ENCODE measurements around the gene NR3C1. TPM values are rescaled to one million over a fixed set of nuclear protein-coding genes. Genes with fewer than 3 reads are reported as not detected.

NR3C1 gene
- total RNA-seq, 1 donor from 2014 or later = 0.17 TPM

- Histone ChIP-seq H3K4me1 (peaks cover 33% of the 10 kb centered on the region), H3F3A (ENCODE audit: low read depth) (peaks cover 31% of the 10 kb centered on the region), H3K27ac (no peak overlapping the region), H4K20me1 (ENCODE audit: low read depth) (peaks cover 8% of the 10 kb centered on the region), H3K9ac (no peak overlapping the region), H2AFZ (replicated peaks) (peak overlapping the region; percentile 92), H3K79me2 (ENCODE audit: low read depth) (no peaks in the 10 kb centered on the region), H3K9me3 (ENCODE audit: low read depth) (no peaks in the 10 kb centered on the region), H3K4me3 (peak overlapping the region; percentile 65), H3K36me3 (no peaks in the 10 kb centered on the region), H3K4me2 (peak overlapping the region; percentile 85), H3K27me3 (peaks cover 82% of the 10 kb centered on the region)
- Mint-ChIP-seq H3K27me3 (ENCODE audit: insufficient read depth, low read depth) (peaks cover 25% of the 10 kb centered on the region), H3K9me3 (peaks cover 4% of the 10 kb centered on the region), H3K4me3 (peak overlapping the region; percentile 87), H3K4me1 (peaks cover 19% of the 10 kb centered on the region), H3K36me3 (peaks cover 6% of the 10 kb centered on the region), H3K27ac (no peak overlapping the region)
- TF ChIP-seq EZH2phosphoT487 (IDR thresholded peaks at IDR 0.05) (peak; percentile 81), EZH2 (IDR thresholded peaks at IDR 0.05) (peak; percentile 95), CTCF (IDR thresholded peaks at IDR 0.05) (no peak)
- DNase-seq (ENCODE audit: low spot score) = peak; percentile 74
Observed at GRCh38 chr5:143402553-143403333, 743 bp downstream of the NR3C1 start.

GRCh38 chr5:143402017-143402552 lies 1.4 kb downstream of the NR3C1 start:
- Histone ChIP-seq H3K4me2 (peak overlapping the region; percentile 85), H3K9ac (no peak overlapping the region), H3K4me3 (peak overlapping the region; percentile 65), H3K36me3 (no peaks in the 10 kb centered on the region), H3F3A (ENCODE audit: low read depth) (peaks cover 31% of the 10 kb centered on the region), H2AFZ (replicated peaks) (peak overlapping the region; percentile 92), H3K4me1 (peaks cover 34% of the 10 kb centered on the region), H4K20me1 (ENCODE audit: low read depth) (peaks cover 8% of the 10 kb centered on the region), H3K27ac (no peak overlapping the region), H3K27me3 (peaks cover 76% of the 10 kb centered on the region), H3K9me3 (ENCODE audit: low read depth) (no peaks in the 10 kb centered on the region), H3K79me2 (ENCODE audit: low read depth) (no peaks in the 10 kb centered on the region)
- peaks cover 19% of the 10 kb centered on the region for H3K4me1 Mint-ChIP-seq
- H3K4me3 Mint-ChIP-seq = peak overlapping the region; percentile 87
- H3K9me3 Mint-ChIP-seq = peaks cover 4% of the 10 kb centered on the region
- DNase-seq (ENCODE audit: low spot score) = no peak
- TF ChIP-seq EZH2phosphoT487 (IDR thresholded peaks at IDR 0.05) = no peak
- no peak for TF ChIP-seq CTCF (IDR thresholded peaks at IDR 0.05)
- no peak for TF ChIP-seq EZH2 (IDR thresholded peaks at IDR 0.05)
- H3K27ac Mint-ChIP-seq = no peak overlapping the region
- peaks cover 25% of the 10 kb centered on the region for H3K27me3 Mint-ChIP-seq (ENCODE audit: insufficient read depth, low read depth)
- H3K36me3 Mint-ChIP-seq = peaks cover 6% of the 10 kb centered on the region

GRCh38 chr5:143401227-143402016 lies 2.1 kb downstream of the NR3C1 start:
- H3K4me2 ChIP-seq = no peak overlapping the region
- Mint-ChIP-seq H3K27me3 (ENCODE audit: insufficient read depth, low read depth) (peaks cover 25% of the 10 kb centered on the region), H3K36me3 (peaks cover 6% of the 10 kb centered on the region), H3K9me3 (peaks cover 4% of the 10 kb centered on the region), H3K4me1 (peaks cover 19% of the 10 kb centered on the region), H3K27ac (no peak overlapping the region), H3K4me3 (peak overlapping the region; percentile 87)
- H3K79me2 ChIP-seq (ENCODE audit: low read depth) = no peaks in the 10 kb centered on the region
- TF ChIP-seq EZH2 (IDR thresholded peaks at IDR 0.05) (no peak), CTCF (IDR thresholded peaks at IDR 0.05) (no peak), EZH2phosphoT487 (IDR thresholded peaks at IDR 0.05) (no peak)
- peak; percentile 6 for DNase-seq (ENCODE audit: low spot score)
- H3K9ac ChIP-seq = no peak overlapping the region
- no peaks in the 10 kb centered on the region for H3K9me3 ChIP-seq (ENCODE audit: low read depth)
- H3K36me3 ChIP-seq = no peaks in the 10 kb centered on the region
- no peak overlapping the region for H2AFZ ChIP-seq (replicated peaks)
- peaks cover 31% of the 10 kb centered on the region for H3F3A ChIP-seq (ENCODE audit: low read depth)
- peaks cover 69% of the 10 kb centered on the region for H3K27me3 ChIP-seq
- H3K4me1 ChIP-seq = peaks cover 34% of the 10 kb centered on the region
- no peak overlapping the region for H3K4me3 ChIP-seq
- H3K27ac ChIP-seq = no peak overlapping the region
- peaks cover 8% of the 10 kb centered on the region for H4K20me1 ChIP-seq (ENCODE audit: low read depth)

Measured in neural progenitor cell (in vitro differentiated cells).